HG03175 (cell line): ENCODE results near the gene PTPN20.

ENCODE experiments used
- ATAC-seq: cut with Tn5 transposase; IDR thresholded peaks from one replicate; pipeline ENCODE4 v1.9.1; 2021; ENCODE audit warnings: mild to moderate bottlenecking, moderate library complexity; ENCODE audit not compliant: unreplicated experiment

Gene PTPN20

GRCh38 chr10:47046321-47047126 lies 135.3 kb downstream of the PTPN20 start:
- ATAC-seq = no peak

- ATAC-seq = no peak
These were observed 135.9 kb downstream of the PTPN20 start for GRCh38 chr10:47047127-47047504.

GRCh38 chr10:47047577-47048525 lies 136.6 kb downstream of the PTPN20 start:
- no peak for ATAC-seq

- ATAC-seq = no peak
These were observed 137.3 kb downstream of the PTPN20 start for GRCh38 chr10:47048526-47048905.

GRCh38 chr10:47049056-47049851 lies 138.0 kb downstream of the PTPN20 start:
- ATAC-seq = no peak

- ATAC-seq = no peak
These were observed 138.7 kb downstream of the PTPN20 start for GRCh38 chr10:47049906-47050305.

- ATAC-seq = no peak
These were observed 139.6 kb downstream of the PTPN20 start for GRCh38 chr10:47050618-47051455.

GRCh38 chr10:47051741-47052238 lies 140.6 kb downstream of the PTPN20 start:
- ATAC-seq = no peak
